Stimulated activated CD4-positive, alpha-beta T cell treated with anti-CD3 and anti-CD28 coated beads, Interleukin-12 subunit alpha, Interleukin-12 subunit beta, amount 100 ng/mL, for 48 hours (primary cell): ENCODE measurements around the gene SMARCC2.
"Not testable (repeated sequence)": the region's sequence is repeated elsewhere in the genome, so short reads cannot be mapped to it uniquely, and the experiment has no call there.

Source experiments
- DNase-seq, 3 donors: peaks; one replicate each; pipeline ENCODE4 v3.0.0-alpha.2; 2020; ENCODE audit warnings: low read depth in 2 of 3, low spot score in 1 of 3

SMARCC2 gene

GRCh38 chr12:56212361-56212760 is 23.1 kb upstream of the SMARCC2 start:
- no peak for DNase-seq

DNA sequence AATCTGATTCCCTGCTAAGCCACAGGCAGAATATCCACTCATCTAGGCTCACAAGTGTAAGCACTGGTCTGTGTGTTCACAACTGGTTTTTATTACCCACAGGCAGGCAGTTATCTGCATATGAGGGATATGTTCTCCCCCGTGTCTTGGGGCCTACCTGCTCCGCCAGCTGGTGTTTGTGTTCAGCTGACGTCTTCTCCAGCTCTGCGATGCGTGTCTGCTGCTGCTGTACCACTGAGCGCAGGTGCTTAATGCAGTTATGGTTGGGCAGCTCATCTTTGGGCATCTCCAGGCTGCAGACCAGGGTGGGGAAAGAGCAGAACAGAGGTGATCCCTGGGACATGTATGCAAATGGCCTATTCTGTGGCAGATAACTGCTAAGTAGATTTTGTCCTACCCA is 18.7 kb upstream of the SMARCC2 start:
- DNase-seq = no peak

DNA sequence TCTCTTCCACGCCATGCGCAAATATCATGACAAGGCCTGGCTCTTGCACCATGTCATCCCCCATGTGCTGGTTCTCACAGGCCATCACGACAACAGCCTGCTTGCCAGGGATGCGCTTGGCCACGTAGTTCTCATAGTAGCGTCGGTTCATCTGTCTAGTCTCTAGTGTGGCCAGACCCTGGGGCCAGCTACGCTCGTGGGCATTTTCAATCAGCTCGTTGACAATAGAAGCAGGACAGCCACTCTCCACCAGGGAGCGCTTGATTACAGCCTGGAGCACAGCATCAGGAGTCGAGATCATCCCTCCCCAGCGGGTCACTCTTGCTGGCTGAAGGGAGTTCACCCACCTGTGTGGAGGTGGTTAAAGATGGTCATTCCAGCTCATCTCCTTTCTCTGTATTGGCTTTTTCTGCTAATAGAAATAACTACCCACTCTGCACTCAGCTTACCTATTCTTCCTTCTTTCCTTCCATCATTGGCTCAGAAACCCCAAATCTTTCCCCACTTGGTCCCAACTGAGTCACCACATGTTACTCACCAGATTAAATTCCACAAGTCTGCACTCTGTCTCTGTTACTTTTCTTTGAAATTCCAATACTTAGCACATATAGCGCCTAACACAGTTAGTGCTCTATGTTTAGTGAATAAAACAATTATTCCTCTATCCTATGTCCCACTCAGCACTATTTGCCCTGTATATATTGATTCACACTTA is 17.3 kb upstream of the SMARCC2 start:
- DNase-seq = peak in 1 of 3 donors; percentile 28

DNA sequence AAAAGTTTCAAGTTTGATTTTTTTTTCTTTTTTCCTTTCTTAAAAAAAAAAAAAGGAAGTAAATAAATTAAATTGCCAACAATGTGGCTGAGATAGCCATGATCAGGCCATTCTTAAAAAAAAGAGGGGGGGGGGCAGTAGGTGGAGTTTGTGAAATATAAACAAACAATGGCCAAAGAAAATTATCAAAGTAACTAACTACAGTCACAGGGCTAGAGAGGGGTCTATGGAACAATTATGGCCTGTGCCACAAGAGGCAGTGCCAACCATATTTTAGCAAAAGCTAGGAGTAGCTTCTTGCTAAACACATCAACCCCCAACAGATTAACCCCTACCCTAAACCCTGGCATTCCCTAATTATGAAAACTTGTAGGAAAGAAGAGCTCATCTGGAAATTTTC is 16.2 kb upstream of the SMARCC2 start:
- DNase-seq = no peak

DNA sequence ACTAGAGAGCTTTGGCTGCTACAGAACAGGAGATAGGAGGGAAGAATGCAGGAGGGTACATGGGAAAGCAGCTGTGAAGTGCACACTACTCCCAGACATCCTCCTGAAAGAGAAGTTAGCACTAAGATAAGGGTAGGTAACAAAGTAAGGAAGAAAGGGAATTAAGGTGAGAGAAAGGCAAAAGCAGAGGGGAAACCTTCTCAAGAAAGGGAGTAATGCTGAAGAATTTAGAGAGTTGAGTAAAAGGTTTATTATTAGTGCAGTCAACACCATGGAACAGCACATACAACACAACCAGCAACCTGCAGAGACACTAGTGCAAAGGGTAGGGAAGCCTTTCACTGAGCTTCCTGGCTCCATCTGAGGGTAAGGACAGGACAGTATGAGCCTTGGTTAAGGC is 15.0 kb upstream of the SMARCC2 start:
- no peak for DNase-seq

- DNase-seq = no peak
Observed at GRCh38 chr12:56202838-56203237, 13.6 kb upstream of the SMARCC2 start.

- DNase-seq = no peak
Observed at GRCh38 chr12:56202366-56202765, 13.1 kb upstream of the SMARCC2 start.

GRCh38 chr12:56198836-56199235 is 9.6 kb upstream of the SMARCC2 start:
- DNase-seq = no peak

- no peak for DNase-seq
Observed at GRCh38 chr12:56197921-56198635, 8.8 kb upstream of the SMARCC2 start.

DNA sequence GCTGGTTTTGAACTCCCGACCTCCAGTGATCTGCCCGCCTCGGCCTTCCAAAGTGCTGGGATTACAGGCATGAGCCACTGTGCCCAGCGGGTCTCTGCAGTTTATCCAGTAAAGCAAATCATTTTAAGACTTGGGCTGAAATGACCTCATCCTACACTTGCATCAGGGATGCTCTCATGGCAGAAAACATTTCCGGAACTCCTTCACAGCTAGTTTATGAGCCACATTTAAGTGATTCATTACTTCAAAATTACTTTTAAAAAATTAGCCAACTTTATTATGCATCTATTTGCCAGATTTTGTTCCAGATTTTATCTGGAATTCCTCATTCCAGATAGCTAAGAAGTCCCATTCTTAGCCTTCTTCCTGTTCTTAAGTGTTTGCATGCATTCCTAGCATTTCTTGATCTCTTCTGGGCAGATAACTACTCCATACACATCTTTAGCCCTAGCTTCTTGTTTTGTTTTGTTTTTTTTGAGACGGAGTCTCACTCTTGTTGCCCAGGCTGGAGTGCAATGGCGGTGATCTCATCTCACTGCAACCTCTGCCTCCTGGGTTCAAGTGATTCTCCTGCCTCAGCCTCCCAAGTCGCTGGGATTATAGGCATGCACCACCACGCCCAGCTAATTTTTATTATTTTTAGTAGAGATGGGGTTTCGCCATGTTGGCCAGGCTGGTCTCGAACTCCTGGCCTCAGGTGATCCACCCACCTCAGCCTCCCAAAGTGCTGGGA is 7.7 kb upstream of the SMARCC2 start:
- not testable (repeated sequence) for DNase-seq

GRCh38 chr12:56193025-56193578 is 3.8 kb upstream of the SMARCC2 start:
- DNase-seq = peak; percentile 56 to 88 (median 71)

- DNase-seq = no peak
Observed at GRCh38 chr12:56192582-56192981, 3.3 kb upstream of the SMARCC2 start.

- DNase-seq = no peak
Observed at GRCh38 chr12:56190695-56191155, 1.4 kb upstream of the SMARCC2 start.

DNA sequence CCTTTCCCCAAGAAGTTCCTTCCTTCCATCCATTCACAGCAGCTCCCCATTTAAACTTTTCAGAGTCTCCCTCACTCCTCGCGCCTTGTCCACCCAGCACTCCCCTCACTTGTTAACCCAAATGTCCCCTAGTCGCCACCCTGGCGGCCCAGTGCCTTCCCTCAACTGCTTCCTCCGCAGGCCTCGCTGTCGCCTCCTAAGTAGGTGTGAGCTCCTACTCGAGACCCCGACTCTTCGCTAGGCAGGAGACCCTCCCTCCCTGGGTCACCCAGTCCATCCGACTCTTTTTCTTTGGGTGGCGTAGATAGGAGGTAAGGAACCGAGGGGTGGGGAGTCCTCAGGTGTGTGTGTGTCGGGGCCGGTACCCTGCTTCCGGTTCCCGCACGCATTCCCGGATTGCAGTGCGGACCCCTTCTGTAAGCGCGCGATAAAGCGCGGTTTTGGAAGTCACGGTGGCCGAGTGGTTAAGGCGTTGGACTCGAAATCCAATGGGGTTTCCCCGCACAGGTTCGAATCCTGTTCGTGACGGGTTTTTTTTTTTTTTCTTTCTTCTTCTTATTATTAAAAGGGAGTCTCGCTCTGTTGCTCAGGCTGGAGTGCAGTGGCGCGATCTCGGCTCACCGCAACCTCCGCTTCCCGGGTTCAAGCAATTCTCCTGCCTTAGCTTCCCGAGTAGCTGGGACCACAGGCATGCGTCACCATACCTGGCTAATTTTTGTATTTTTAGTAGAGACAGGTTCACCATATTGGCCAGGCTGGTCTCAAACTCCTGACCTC is 823 bp upstream of the SMARCC2 start:
- DNase-seq = peak; percentile 77 to 94 (median 89)

DNA sequence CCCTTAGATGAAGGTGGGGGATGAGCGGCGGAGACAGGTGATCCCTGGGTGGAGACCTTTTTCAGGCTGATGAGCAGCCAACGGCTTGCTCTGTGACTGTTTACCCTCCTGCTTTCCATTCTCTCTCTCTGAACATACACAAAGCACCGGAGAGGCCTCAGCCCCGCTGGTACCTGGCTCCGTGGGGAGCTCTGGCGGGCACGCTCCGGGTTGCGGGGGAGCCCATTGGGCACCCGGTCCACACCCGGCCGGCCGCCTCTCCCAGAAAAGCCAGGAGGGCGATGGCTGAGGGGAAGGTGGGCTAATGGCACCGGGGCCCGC is 545 bp downstream of the SMARCC2 start:
- DNase-seq = no peak

DNA sequence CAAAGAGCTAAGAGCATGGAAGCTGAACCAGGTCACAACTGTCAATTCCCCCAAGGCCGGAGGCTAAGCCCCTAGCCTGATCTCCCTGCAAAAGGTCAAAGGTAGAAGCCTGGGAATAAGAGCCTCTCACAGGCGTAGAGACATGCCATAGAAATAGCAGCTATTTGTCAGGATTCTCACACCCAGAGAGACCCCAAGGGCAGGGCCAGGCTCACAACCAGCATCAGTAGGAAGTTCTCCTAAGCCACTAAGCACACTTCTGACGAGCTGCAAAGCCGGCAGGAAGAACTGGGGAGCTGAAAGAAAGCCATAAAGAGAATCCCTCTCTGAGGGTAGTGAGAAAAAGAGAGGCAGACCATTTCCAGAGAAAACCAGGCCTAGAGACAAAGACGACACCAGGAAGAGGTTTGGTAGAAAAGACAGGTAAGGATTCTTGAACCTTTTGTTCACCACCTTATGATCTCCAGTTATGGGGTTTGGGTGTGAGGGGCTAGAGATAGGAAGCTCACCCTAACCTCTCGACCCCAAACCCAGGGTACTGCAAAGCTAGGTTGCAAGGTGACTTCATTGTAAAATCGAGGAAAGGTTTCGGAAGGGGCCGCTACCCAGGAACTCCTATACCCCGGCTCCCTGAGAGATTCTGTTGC is 1.0 kb downstream of the SMARCC2 start:
- no peak for DNase-seq

DNA sequence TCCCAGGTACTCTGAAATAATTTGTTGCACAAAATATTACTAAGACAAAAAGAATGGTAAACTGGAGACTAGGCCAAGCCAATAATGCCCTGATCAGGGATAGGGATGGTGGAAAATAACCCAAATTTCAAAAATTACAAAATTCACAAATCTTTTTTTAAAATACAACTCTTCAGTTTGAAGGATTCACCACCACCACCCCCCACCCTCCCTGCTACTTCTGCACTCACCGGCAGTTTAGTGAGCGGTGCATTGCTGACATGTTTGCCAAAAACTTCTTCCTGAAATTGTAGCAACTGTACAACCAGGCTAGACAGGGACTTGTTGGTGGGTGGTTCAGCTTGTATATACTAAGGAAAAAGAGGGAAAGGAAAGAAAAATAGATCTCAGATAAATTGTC is 2.3 kb downstream of the SMARCC2 start:
- no peak for DNase-seq

- DNase-seq = no peak
Observed at GRCh38 chr12:56178347-56178746, 10.9 kb downstream of the SMARCC2 start.

DNA sequence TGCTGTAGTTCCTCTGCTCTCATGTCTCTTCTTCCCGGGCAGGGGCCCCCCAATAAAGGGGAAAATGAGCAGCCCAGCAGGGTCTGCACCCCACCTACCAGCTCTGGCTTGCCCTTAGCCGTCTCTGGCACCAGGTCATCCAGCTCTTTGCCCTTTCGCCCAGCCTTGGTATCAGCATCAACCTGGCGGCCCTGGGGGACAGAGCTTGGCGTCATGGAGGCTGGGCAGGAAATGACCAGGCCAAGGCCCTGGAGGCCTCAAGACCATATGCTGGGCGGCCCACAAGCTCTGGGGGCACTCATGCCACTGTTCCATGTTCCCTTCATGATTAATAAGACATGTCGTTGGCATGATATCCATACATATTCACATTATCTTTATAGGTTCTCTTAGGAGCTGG is 16.4 kb downstream of the SMARCC2 start:
- no peak for DNase-seq

DNA sequence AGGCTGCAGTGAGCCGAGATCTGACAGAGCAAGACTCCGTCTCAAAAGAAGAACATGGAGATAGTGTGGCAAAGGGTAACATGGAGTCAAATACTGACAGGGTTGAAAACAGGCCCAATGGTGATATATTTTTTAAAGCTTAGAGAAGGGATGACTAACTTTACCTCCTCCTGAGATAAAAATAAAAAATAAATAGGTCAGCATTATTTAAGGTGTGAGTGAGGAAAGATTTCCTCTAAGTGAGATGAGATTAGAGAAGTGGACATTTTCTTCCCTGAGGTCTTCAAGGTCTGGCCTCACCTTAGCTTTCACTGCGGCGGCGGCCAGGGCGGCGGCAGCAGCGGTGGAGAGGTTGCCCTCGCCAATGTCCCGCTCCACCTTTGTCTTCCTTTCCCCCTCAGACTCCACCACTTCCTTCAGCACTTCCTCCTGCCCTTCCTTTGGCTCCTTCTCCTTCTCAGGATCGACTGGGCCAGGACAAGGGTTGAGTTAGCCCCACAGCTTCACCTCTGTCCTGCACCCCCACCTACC is 20.0 kb downstream of the SMARCC2 start:
- DNase-seq = no peak
